Thoracic aorta (tissue), 2 donors: ENCODE results near the gene RAB3GAP1. TPM values are rescaled to one million over a fixed set of nuclear protein-coding genes. Genes with fewer than 3 reads are reported as not detected.

Experiments
- ATAC-seq: fragments of 150-250 bp; one replicate; pipeline ENCODE4 v1.8.0; 2017; ENCODE audit warnings: low read depth; ENCODE audit not compliant: insufficient number of reproducible peaks, low FRiP score
- DNase-seq: peaks from one replicate; pipeline ENCODE4 v3.0.0-alpha.2; 2020; ENCODE audit warnings: low spot score
- H3K27ac ChIP-seq, 2 donors: fragments of 200-600 bp; sonication (generic); 1 replicate in 1 of 2; 2 replicates in 1 of 2; pipeline ENCODE4 v1.5.1; 2016; ENCODE audit warnings: mild to moderate bottlenecking in 2 of 2, moderate library complexity in 2 of 2
- H3K27me3 ChIP-seq: fragments of 200-600 bp; sonication (generic); replicated peaks from 2 replicates; pipeline ENCODE4 v1.6.0; 2016; ENCODE audit warnings: mild to moderate bottlenecking; ENCODE audit not compliant: insufficient read depth
- H3K36me3 ChIP-seq: fragments of 200-600 bp; sonication (generic); one replicate; pipeline ENCODE4 v1.5.1; 2016
- H3K4me1 ChIP-seq, 2 donors: fragments of 200-600 bp; sonication (generic); 1 replicate in 1 of 2; 2 replicates in 1 of 2; pipeline versions ENCODE4 v1.5.1 to v1.6.0; 2016; ENCODE audit warnings: low read depth in 2 of 2, mild to moderate bottlenecking in 1 of 2; ENCODE audit not compliant: control insufficient read depth in 1 of 2
- H3K4me3 ChIP-seq: fragments of 200-600 bp; sonication (generic); 2 replicates; pipeline ENCODE4 v1.5.1; 2016; ENCODE audit warnings: mild to moderate bottlenecking
- H3K9me3 ChIP-seq: fragments of 200-600 bp; sonication (generic); 2 replicates; pipeline ENCODE4 v1.5.1; 2016
- total RNA-seq, 2 donors: library from RNA; depleted of rRNA; stranded (reverse); fragments of >200 nt; gene quantifications; one replicate each; pipeline versions ENCODE4 v1.1.0 to v1.2.3, GENCODE V29; 2016
- TF ChIP-seq, protein P1 (sequence below): fragments of 200-600 bp; sonication (generic); IDR thresholded peaks from one replicate; pipeline ENCODE4 v1.5.1; 2019; ENCODE audit warnings: antibody characterized with exemption

RAB3GAP1 gene
- total RNA-seq, 2 donors from 2014 or later = 56.0 to 69.4 TPM

- TF ChIP-seq, protein P1, sequence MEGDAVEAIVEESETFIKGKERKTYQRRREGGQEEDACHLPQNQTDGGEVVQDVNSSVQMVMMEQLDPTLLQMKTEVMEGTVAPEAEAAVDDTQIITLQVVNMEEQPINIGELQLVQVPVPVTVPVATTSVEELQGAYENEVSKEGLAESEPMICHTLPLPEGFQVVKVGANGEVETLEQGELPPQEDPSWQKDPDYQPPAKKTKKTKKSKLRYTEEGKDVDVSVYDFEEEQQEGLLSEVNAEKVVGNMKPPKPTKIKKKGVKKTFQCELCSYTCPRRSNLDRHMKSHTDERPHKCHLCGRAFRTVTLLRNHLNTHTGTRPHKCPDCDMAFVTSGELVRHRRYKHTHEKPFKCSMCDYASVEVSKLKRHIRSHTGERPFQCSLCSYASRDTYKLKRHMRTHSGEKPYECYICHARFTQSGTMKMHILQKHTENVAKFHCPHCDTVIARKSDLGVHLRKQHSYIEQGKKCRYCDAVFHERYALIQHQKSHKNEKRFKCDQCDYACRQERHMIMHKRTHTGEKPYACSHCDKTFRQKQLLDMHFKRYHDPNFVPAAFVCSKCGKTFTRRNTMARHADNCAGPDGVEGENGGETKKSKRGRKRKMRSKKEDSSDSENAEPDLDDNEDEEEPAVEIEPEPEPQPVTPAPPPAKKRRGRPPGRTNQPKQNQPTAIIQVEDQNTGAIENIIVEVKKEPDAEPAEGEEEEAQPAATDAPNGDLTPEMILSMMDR = no peak
- ATAC-seq = no peak
Measured at GRCh38 chr2:135189148-135189547, 137.1 kb downstream of the RAB3GAP1 start.

GRCh38 chr2:135190799-135191198, 138.7 kb downstream of the RAB3GAP1 start:
- Histone ChIP-seq H3K4me1 (no peaks in the 10 kb centered on the region), H3K27me3 (no peaks in the 10 kb centered on the region), H3K27ac (no peak overlapping the region), H3K4me3 (no peak overlapping the region), H3K9me3 (no peaks in the 10 kb centered on the region), H3K36me3 (no peaks in the 10 kb centered on the region)
- TF ChIP-seq, protein P1 = no peak
- no peak for DNase-seq
- ATAC-seq = no peak

More at GRCh38 chr2:135189148-135189547, 137.1 kb downstream of the RAB3GAP1 start:
- Histone ChIP-seq H3K36me3 (no peaks in the 10 kb centered on the region), H3K9me3 (no peaks in the 10 kb centered on the region), H3K27me3 (no peaks in the 10 kb centered on the region), H3K4me3 (no peak overlapping the region), H3K27ac (no peak overlapping the region), H3K4me1 (no peaks in the 10 kb centered on the region)
- no peak for DNase-seq

GRCh38 chr2:135198481-135198880, 146.4 kb downstream of the RAB3GAP1 start:
- Histone ChIP-seq H3K36me3 (no peaks in the 10 kb centered on the region), H3K27ac (no peak overlapping the region), H3K9me3 (no peaks in the 10 kb centered on the region), H3K27me3 (no peaks in the 10 kb centered on the region), H3K4me1 (no peaks in the 10 kb centered on the region), H3K4me3 (no peak overlapping the region)
- DNase-seq = no peak
- TF ChIP-seq, protein P1 = no peak
- ATAC-seq = no peak

GRCh38 chr2:135202751-135203150, 150.7 kb downstream of the RAB3GAP1 start:
- Histone ChIP-seq H3K4me3 (no peak overlapping the region), H3K36me3 (peaks cover 4% of the 10 kb centered on the region), H3K9me3 (no peaks in the 10 kb centered on the region), H3K27me3 (no peaks in the 10 kb centered on the region), H3K27ac (no peak overlapping the region), H3K4me1 (no peaks in the 10 kb centered on the region)
- ATAC-seq (no peak), DNase-seq (no peak)
- TF ChIP-seq, protein P1 = no peak

DNA sequence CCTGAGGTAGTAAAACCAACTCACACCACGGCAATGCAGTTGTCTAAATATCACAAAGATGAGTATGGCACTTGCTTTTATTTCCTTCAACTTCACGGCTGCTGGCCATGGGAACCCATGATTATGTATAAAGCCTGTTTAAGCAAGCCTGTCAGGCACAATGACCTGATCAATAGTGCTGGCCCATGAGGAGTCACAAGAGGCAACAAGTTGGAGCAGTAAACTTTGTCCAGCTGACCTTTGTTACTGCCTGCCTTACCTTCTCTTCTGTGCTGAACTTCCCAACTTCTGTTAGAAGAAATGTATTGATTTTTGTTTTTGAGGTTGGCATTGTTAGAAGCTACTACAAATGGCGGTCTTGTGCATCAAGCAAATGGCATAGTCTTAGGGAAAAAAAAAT, 151.9 kb downstream of the RAB3GAP1 start:
- Histone ChIP-seq H3K27me3 (no peaks in the 10 kb centered on the region), H3K9me3 (no peaks in the 10 kb centered on the region), H3K4me3 (no peak overlapping the region), H3K4me1 (no peaks in the 10 kb centered on the region), H3K36me3 (peaks cover 4% of the 10 kb centered on the region), H3K27ac (no peak overlapping the region)
- ATAC-seq (no peak), DNase-seq (no peak)
- TF ChIP-seq, protein P1 = no peak
